Muscle layer of duodenum (tissue), 2 donors: ENCODE data around the gene GRAMD1B.

Source experiments
- H3K27ac ChIP-seq: one replicate; pipeline ENCODE4 v1.7.0; 2013; ENCODE audit warnings: mild to moderate bottlenecking, low read length
- H3K27me3 ChIP-seq: one replicate; pipeline ENCODE4 v1.7.0; 2013; ENCODE audit warnings: low read depth, mild to moderate bottlenecking, control low read depth, low read length
- H3K36me3 ChIP-seq, 2 donors: one replicate each; pipeline ENCODE4 v1.7.0; 2013; ENCODE audit warnings: low read length in 2 of 2, control low read depth in 1 of 2, mild to moderate bottlenecking in 1 of 2; ENCODE audit not compliant: insufficient read depth in 2 of 2, control insufficient read depth in 1 of 2
- H3K4me1 ChIP-seq, 2 donors: one replicate each; pipeline ENCODE4 v1.7.0; 2013; ENCODE audit warnings: low read length in 2 of 2, mild to moderate bottlenecking in 2 of 2, control low read depth in 1 of 2, moderate library complexity in 1 of 2; ENCODE audit not compliant: insufficient read depth in 2 of 2, control insufficient read depth in 1 of 2
- H3K4me3 ChIP-seq, 2 donors: one replicate each; pipeline ENCODE4 v1.7.0; 2013; ENCODE audit warnings: low read length in 2 of 2, low read depth in 1 of 2, mild to moderate bottlenecking in 1 of 2
- H3K9me3 ChIP-seq, 2 donors: one replicate each; pipeline ENCODE4 v1.7.0; 2013; ENCODE audit warnings: low read length in 2 of 2, control low read depth in 1 of 2, mild to moderate bottlenecking in 1 of 2; ENCODE audit not compliant: control insufficient read depth in 1 of 2
- donor health status: healthy.

The GRAMD1B gene

DNA sequence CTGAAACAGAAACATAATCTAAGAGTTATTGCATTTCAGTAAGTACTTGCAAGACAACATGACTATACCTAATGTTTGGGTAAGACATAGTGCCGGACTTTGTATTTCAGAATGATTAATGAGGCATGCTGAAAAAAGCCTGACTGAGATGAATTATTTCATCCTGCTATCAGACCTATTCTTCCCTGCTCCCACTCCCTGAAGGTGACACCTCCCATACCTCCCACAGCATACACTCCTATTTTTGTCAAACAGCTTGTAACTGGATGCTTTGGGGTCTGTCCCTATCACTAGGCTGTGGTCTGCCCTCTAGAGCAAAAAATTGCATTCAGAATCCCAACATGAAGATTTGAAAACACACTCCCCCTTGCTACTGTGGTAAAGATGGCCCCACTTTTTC is 235.2 kb downstream of the GRAMD1B start:
- Histone ChIP-seq H3K4me1 (no peaks in the 10 kb centered on the region), H3K9me3 (no peaks in the 10 kb centered on the region), H3K4me3 (no peak overlapping the region), H3K27me3 (no peaks in the 10 kb centered on the region), H3K27ac (no peak overlapping the region), H3K36me3 (no peaks in the 10 kb centered on the region)

DNA sequence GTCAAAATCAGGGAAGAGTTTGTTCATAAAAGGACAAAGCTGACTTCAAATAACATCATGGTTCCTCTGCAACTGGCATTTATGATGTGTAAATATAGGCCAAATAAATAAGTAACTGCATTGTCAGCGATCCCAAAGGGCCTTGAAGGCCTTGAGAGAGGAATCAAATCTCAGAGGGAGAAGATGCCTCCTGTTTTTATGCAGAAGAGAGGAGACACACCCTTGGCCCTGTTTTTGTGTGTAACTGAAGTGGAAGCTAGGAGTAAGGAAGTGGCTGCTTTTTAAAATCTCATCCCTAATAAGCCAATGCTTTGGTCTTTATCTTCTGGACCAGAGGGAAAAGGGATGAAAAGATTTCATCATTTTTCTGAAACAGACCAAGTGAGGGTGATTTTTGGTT is 240.0 kb downstream of the GRAMD1B start:
- H3K36me3 ChIP-seq = no peaks in the 10 kb centered on the region
- H3K27ac ChIP-seq = no peak overlapping the region
- H3K9me3 ChIP-seq = no peaks in the 10 kb centered on the region
- H3K27me3 ChIP-seq = no peaks in the 10 kb centered on the region
- no peaks in the 10 kb centered on the region for H3K4me1 ChIP-seq
- no peak overlapping the region for H3K4me3 ChIP-seq

- H3K4me1 ChIP-seq = no peaks in the 10 kb centered on the region
- H3K36me3 ChIP-seq = no peaks in the 10 kb centered on the region
- no peaks in the 10 kb centered on the region for H3K9me3 ChIP-seq
- no peak overlapping the region for H3K27ac ChIP-seq
- no peaks in the 10 kb centered on the region for H3K27me3 ChIP-seq
- no peak overlapping the region for H3K4me3 ChIP-seq
Observed at GRCh38 chr11:123671534-123671933, 241.5 kb downstream of the GRAMD1B start.

DNA sequence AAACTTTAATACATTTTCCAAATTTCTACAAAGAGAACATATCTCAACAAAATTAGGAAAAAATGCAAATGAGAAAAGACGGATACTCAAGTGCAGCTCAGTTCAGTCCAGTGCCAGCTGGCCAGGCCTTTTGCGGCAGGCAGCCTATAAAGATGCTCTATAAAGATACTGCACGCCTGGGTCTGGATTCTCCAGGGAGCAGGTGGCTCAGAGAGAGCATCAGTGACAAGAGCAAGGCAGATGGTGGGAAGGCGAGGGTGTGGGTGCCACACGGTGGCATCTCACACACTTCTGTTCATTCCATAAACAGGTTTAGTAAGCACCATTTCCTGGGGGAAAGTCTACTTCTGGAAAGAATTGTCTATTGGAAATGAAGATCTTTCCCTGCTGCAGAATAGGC is 242.5 kb downstream of the GRAMD1B start:
- no peak overlapping the region for H3K4me3 ChIP-seq
- no peak overlapping the region for H3K27ac ChIP-seq
- H3K4me1 ChIP-seq = no peaks in the 10 kb centered on the region

DNA sequence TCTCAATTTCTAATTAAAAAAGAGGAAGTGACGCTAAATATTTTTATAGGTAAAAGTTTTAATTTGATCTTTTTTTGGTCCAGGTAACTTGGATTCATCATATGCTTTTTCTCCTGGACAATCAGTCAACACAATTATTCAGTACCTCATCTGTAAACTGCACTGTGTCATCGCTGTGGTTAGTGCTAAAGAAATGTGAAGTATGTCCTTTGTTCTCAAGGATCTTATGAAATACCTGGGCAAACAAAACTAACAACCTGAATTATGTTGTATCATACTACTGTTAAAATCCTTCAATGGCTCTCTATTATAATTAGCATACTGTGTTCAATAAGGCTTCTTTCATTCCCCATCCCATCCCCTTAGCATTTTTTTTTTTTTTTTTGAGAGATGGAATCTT is 244.2 kb downstream of the GRAMD1B start:
- no peak overlapping the region for H3K4me3 ChIP-seq
- H3K27me3 ChIP-seq = no peaks in the 10 kb centered on the region
- no peaks in the 10 kb centered on the region for H3K9me3 ChIP-seq
- no peaks in the 10 kb centered on the region for H3K36me3 ChIP-seq
- no peaks in the 10 kb centered on the region for H3K4me1 ChIP-seq
- H3K27ac ChIP-seq = no peak overlapping the region

More for the DNA sequence above, 242.5 kb downstream of the GRAMD1B start:
- Histone ChIP-seq H3K36me3 (no peaks in the 10 kb centered on the region), H3K9me3 (no peaks in the 10 kb centered on the region), H3K27me3 (no peaks in the 10 kb centered on the region)
